Transverse colon (tissue), 4 donors: ENCODE data around the gene KCNAB3. TPM values are rescaled to one million over a fixed set of nuclear protein-coding genes. Genes with fewer than 3 reads are reported as not detected.

Source experiments
- DNase-seq: peaks from one replicate; pipeline ENCODE4 v3.0.0-alpha.2; 2019
- H3K27ac ChIP-seq, 4 donors: fragments of 200-600 bp; sonication (generic); 2 replicates each; pipeline ENCODE4 v1.5.1; 2016 to 2018; ENCODE audit warnings: inconsistent platforms in 4 of 4
- H3K27me3 ChIP-seq: fragments of 200-600 bp; sonication (generic); 2 replicates; pipeline ENCODE4 v1.5.1; 2017; ENCODE audit warnings: inconsistent platforms
- H3K36me3 ChIP-seq, 4 donors: fragments of 200-600 bp; sonication (generic); 2 replicates each; pipeline ENCODE4 v1.5.1; 2017 to 2019; ENCODE audit warnings: inconsistent platforms in 4 of 4
- H3K4me1 ChIP-seq, 4 donors: fragments of 200-600 bp; sonication (generic); 2 replicates each; pipeline ENCODE4 v1.5.1; 2017 to 2020; ENCODE audit warnings: inconsistent platforms in 4 of 4
- H3K4me3 ChIP-seq, 4 donors: fragments of 200-600 bp; sonication (generic); 1 replicate in 1 of 4; 2 replicates in 3 of 4; pipeline versions ENCODE4 v1.5.1 to v1.6.1; 2017 to 2019; ENCODE audit warnings: inconsistent platforms in 4 of 4
- H3K9me3 ChIP-seq, 2 donors: fragments of 200-600 bp; sonication (generic); 2 replicates each; pipeline ENCODE4 v1.5.1; 2017 to 2019; ENCODE audit warnings: inconsistent platforms in 2 of 2
- EP300 ChIP-seq: sonication (generic); formaldehyde crosslinking; IDR thresholded peaks from one replicate; pipeline ENCODE4 v1.6.1; 2017; ENCODE audit warnings: antibody characterized with exemption, low read depth
- POLR2A ChIP-seq: fragments of 450-650 bp; IDR thresholded peaks from one replicate; pipeline ENCODE4 v1.6.1; 2016; ENCODE audit warnings: antibody characterized with exemption, mild to moderate bottlenecking, moderate library complexity
- POLR2AphosphoS5 ChIP-seq, 3 donors: sonication (generic); formaldehyde crosslinking; IDR thresholded peaks; one replicate each; pipeline ENCODE4 v1.6.1; 2016; ENCODE audit warnings: antibody characterized with exemption in 3 of 3
- WGBS, 2 donors: methylation state at CpG; one replicate each; pipeline ENCODE4 v1.1.5; 2018; ENCODE audit warnings: low coverage in 1 of 2; 5-methylcytosine and 5-hydroxymethylcytosine counted together
- in situ Hi-C, 4 donors: fragments of 200-750 bp; cut with MboI; loops; one replicate each; pipeline versions ENCODE4 v1.15.0 to v1.15.1; 2017; ENCODE audit warnings: low sequenced_read_pairs in 3 of 4, low pct_ligation_motif_present in 1 of 4, low pct_unique_long_range_greater_than_20kb in 1 of 4
- intact Hi-C: fragments of 100-400 bp; cut with DNase I; formaldehyde crosslinking; loops from one replicate; pipeline ENCODE4 v1.15.1; 2023; ENCODE audit warnings: low total_unique reads
- total RNA-seq, 4 donors: library from RNA; depleted of rRNA; stranded (reverse); fragments of >200 nt; gene quantifications; one replicate each; pipeline ENCODE4 v1.1.0, GENCODE V29; 2016
- TF ChIP-seq, protein P1 (sequence below), 5 experiments: fragments of 200-600 bp in 3 of 5; fragments of 450-650 bp in 2 of 5; sonication (generic) in 3 of 5; IDR thresholded peaks; 1 replicate in 2 of 5; 2 replicates in 3 of 5; pipeline ENCODE4 v1.5.1; 2016 to 2017; ENCODE audit warnings: antibody characterized with exemption in 5 of 5, inconsistent platforms in 3 of 5, mild to moderate bottlenecking in 2 of 5, moderate library complexity in 1 of 5

The KCNAB3 gene
- total RNA-seq, 4 donors from 2014 or later, result 0.40 to 1.6 (median 0.82) TPM; not detected in 1

DNA sequence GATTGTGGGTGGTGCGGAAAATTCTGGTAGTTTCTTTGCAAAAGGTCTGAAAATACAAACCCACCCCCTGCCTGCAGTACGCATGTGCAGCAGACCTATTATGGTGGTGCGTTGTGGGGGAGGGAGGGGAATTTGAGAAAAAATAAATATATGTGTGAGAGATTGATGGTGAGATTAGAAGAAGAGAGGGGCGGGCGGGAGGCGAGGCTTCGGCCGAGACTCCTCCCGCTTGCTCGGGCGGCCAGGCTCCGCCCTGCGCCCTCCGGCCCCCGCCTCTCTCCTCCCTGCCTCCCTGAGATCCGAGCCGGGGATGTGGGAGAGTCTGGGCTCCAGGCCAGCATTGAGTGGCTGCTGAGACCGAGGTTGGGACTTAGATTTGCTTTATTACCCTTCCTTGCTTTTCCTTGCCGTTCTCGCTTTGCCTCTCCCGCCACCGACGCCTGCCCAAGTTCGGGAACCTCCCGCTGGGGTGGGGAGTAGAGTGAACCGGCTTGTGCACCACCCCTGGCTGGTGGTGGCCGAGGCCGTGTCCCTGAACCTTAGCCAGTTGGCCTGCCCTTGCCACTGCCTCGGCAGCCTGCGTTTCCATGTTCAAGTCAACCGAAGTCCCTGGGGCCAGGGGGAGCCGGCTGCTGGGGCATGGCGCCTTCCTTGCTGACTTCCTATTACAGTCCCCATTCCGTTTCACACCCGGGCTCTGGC is 42.0 kb downstream of the KCNAB3 start:
- 0 to 1% methylated on average over 2 to 33 of the region's 35 CpGs for WGBS, 2 donors
- Histone ChIP-seq H3K9me3 (no peaks in the 10 kb centered on the region), H3K4me3 (peak overlapping the region; percentile 9 to 85 (median 80)), H3K4me1 (peaks cover 39 to 61% (median 54%) of the 10 kb centered on the region in 4 donors), H3K27me3 (no peaks in the 10 kb centered on the region), H3K27ac (peak overlapping the region; percentile 93 to 99 (median 96)), H3K36me3 (peaks cover 0 to 5% (median 0%) of the 10 kb centered on the region in 4 donors)
- TF ChIP-seq, protein P1, sequence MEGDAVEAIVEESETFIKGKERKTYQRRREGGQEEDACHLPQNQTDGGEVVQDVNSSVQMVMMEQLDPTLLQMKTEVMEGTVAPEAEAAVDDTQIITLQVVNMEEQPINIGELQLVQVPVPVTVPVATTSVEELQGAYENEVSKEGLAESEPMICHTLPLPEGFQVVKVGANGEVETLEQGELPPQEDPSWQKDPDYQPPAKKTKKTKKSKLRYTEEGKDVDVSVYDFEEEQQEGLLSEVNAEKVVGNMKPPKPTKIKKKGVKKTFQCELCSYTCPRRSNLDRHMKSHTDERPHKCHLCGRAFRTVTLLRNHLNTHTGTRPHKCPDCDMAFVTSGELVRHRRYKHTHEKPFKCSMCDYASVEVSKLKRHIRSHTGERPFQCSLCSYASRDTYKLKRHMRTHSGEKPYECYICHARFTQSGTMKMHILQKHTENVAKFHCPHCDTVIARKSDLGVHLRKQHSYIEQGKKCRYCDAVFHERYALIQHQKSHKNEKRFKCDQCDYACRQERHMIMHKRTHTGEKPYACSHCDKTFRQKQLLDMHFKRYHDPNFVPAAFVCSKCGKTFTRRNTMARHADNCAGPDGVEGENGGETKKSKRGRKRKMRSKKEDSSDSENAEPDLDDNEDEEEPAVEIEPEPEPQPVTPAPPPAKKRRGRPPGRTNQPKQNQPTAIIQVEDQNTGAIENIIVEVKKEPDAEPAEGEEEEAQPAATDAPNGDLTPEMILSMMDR (IDR thresholded peaks at IDR 0.05), result no peak
- TF ChIP-seq EP300 (no peak), POLR2A (peak; percentile 55), POLR2AphosphoS5 (IDR thresholded peaks at IDR 0.05) (peak; percentile 70 to 76 (median 73))
- intact Hi-C loops, result no loop called here
- peak; percentile 94 for DNase-seq
- in situ Hi-C loops, result no loop called here

DNA sequence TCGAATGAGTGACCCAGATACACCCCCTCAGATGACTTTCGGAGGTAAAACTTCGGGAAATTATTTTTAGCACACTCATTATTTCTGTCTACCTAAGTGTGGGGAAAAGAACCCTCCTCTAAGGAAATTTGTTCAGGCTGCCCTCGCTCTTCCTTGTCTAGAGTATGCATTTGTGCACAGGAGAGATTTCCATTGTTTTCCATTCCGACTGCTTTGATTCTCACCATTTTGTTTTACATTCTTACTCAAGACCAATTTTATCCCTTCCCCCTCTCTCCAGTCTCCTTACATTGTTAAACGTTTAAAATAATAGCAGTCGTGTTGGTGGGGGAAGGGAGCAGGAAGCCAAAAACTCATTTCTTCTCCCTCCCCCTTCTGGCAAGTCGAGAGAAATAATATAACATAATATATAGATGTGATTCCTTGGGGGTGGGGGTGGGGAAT is 42.6 kb downstream of the KCNAB3 start:
- Histone ChIP-seq H3K4me1 (peaks cover 39 to 66% (median 59%) of the 10 kb centered on the region in 4 donors), H3K4me3 (peak overlapping the region in 3 of 4 donors; percentile 78 to 85 (median 83)), H3K36me3 (peaks cover 0 to 5% (median 0%) of the 10 kb centered on the region in 4 donors), H3K9me3 (no peaks in the 10 kb centered on the region), H3K27ac (peak overlapping the region; percentile 93 to 99 (median 96)), H3K27me3 (no peaks in the 10 kb centered on the region)
- no peak for TF ChIP-seq POLR2AphosphoS5 (IDR thresholded peaks at IDR 0.05)
- TF ChIP-seq, protein P1 (IDR thresholded peaks at IDR 0.05), result peak in 3 of 5 experiments; percentile 7 to 29 (median 27)
- no peak for TF ChIP-seq EP300
- intact Hi-C loops, result no loop called here
- in situ Hi-C loops, result no loop called here
- DNase-seq, result no peak
- 2 to 3% methylated on average over 7 to 8 of the region's 8 CpGs for WGBS, 2 donors

DNA sequence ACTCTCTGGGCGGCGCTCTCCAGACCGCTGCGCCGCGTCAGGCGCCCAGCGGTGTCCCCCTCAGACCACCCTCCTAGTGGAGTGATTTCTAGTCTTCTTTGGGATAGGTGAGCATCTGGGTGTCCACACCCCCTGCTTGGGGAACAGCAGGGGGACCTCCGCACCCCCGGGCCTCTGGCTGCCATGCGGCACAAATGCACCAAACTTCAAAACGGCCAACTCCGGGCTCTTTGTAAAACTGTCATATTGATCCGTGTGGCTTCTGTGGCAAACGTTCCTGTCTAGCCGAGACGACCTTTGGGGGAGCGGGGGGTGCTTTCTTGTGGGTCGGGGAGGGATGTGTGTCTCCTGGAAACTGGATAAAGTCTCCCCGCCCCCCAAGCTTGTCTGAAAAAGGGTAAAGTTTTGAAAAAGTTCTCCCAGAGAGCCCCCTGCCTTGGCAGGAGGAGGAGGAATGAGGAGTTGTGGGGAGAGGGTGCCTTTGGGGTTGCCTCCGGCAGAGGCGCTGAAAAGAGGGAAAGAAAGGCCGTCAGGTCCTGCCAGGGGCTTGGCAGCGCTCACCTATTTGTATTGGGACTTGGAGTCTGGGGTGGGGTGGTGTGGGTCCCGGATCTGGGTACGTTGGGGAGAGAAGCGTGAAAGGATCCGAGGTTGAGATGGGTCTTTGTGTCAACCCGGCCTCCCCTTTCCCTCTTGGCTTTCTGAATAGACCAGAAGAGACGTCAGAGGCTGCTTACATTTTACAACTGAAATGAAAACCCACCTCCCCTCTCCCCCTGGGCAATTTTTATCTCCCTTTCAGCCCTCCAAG is 43.2 kb downstream of the KCNAB3 start:
- TF ChIP-seq EP300 (no peak), POLR2AphosphoS5 (IDR thresholded peaks at IDR 0.05) (no peak), POLR2A (no peak)
- TF ChIP-seq, protein P1 (IDR thresholded peaks at IDR 0.05), result no peak
- in situ Hi-C loops, result no loop called here
- no peaks in the 10 kb centered on the region for H3K27me3 ChIP-seq
- peak overlapping the region; percentile 93 to 99 (median 96) for H3K27ac ChIP-seq
- no peaks in the 10 kb centered on the region for H3K9me3 ChIP-seq
- H3K4me1 ChIP-seq, result peaks cover 39 to 73% (median 65%) of the 10 kb centered on the region in 4 donors
- peak; percentile 51 for DNase-seq
- 0 to 4% methylated on average over 13 to 22 of the region's 30 CpGs for WGBS, 2 donors
- peak overlapping the region; percentile 70 to 85 (median 80) for H3K4me3 ChIP-seq
- H3K36me3 ChIP-seq, result peaks cover 0 to 2% (median 0%) of the 10 kb centered on the region in 4 donors
- intact Hi-C loops, result no loop called here
